Hepatocyte (in vitro differentiated cells): ENCODE data around the gene ITPR1. TPM values are rescaled to one million over a fixed set of nuclear protein-coding genes. Genes with fewer than 3 reads are reported as not detected.

Experiments used
- DNase-seq: peaks from one replicate; pipeline ENCODE4 v3.0.0-alpha.2; 2016; ENCODE audit warnings: low spot score
- H2AFZ ChIP-seq: fragments of 200-600 bp; sonication (generic); 2 replicates; pipeline ENCODE4 v1.6.0; 2016; ENCODE audit warnings: antibody characterized with exemption, mild to moderate bottlenecking
- H3K27ac ChIP-seq: fragments of 200-600 bp; sonication (generic); 2 replicates; pipeline ENCODE4 v1.5.1; 2016; ENCODE audit warnings: mild to moderate bottlenecking
- H3K27me3 ChIP-seq: fragments of 200-600 bp; sonication (generic); 2 replicates; pipeline ENCODE4 v1.6.1; 2016
- H3K36me3 ChIP-seq: fragments of 200-600 bp; sonication (generic); replicated peaks from 2 replicates; pipeline ENCODE4 v1.5.1; 2016; ENCODE audit warnings: low read depth; ENCODE audit not compliant: insufficient read depth
- H3K4me1 ChIP-seq: fragments of 200-600 bp; sonication (generic); 2 replicates; pipeline ENCODE4 v1.5.1; 2016; ENCODE audit warnings: mild to moderate bottlenecking, moderate library complexity; ENCODE audit not compliant: insufficient read depth
- H3K4me2 ChIP-seq: fragments of 200-600 bp; sonication (generic); 2 replicates; pipeline ENCODE4 v1.6.0; 2016
- H3K4me3 ChIP-seq: fragments of 200-600 bp; sonication (generic); 2 replicates; pipeline ENCODE4 v1.5.1; 2016; ENCODE audit warnings: mild to moderate bottlenecking
- H3K79me2 ChIP-seq: fragments of 200-600 bp; sonication (generic); 2 replicates; pipeline ENCODE4 v1.6.0; 2017; ENCODE audit warnings: mild to moderate bottlenecking
- H3K9me2 ChIP-seq: fragments of 200-600 bp; sonication (generic); replicated peaks from 2 replicates; pipeline ENCODE4 v1.6.0; 2017; ENCODE audit warnings: mild to moderate bottlenecking; ENCODE audit not compliant: insufficient read depth
- H3K9me3 ChIP-seq: fragments of 200-600 bp; sonication (generic); 2 replicates; pipeline ENCODE4 v1.5.1; 2016; ENCODE audit warnings: low read depth, mild to moderate bottlenecking
- H4K20me1 ChIP-seq: fragments of 200-600 bp; sonication (generic); 2 replicates; pipeline ENCODE4 v1.6.0; 2016; ENCODE audit warnings: mild to moderate bottlenecking; ENCODE audit not compliant: insufficient read depth, poor library complexity, severe bottlenecking
- CTCF ChIP-seq: fragments of 200-600 bp; sonication (generic); IDR thresholded peaks from 2 replicates; pipeline ENCODE4 v1.5.1; 2016; ENCODE audit warnings: antibody characterized with exemption, mild to moderate bottlenecking; ENCODE audit not compliant: poor library complexity
- EZH2 ChIP-seq: fragments of 200-600 bp; sonication (generic); IDR thresholded peaks from 2 replicates; pipeline ENCODE4 v1.6.1; 2016; ENCODE audit warnings: antibody characterized with exemption, mild to moderate bottlenecking, borderline replicate concordance
- EZH2phosphoT487 ChIP-seq: fragments of 200-600 bp; sonication (generic); IDR thresholded peaks from one replicate; pipeline ENCODE4 v1.6.1; 2018; ENCODE audit warnings: antibody characterized with exemption, mild to moderate bottlenecking, low read depth, moderate library complexity; ENCODE audit not compliant: unreplicated experiment, severe bottlenecking
- WGBS: methylation state at CpG from one replicate; pipeline ENCODE4 v1.1.6; 2016; ENCODE audit warnings: low lambda C conversion rate; ENCODE audit errors: missing lambda C conversion rate; 5-methylcytosine and 5-hydroxymethylcytosine counted together
- polyA plus RNA-seq: library from polyadenylated mRNA; unstranded; fragments of >200 nt; fragmentation: Nextera tagmentation; extraction: Ambion mirVana; gene quantifications from 2 replicates; pipeline ENCODE4 v1.2.1, GENCODE V29; 2016
- total RNA-seq: library from RNA; depleted of rRNA; stranded (reverse); fragments of >200 nt; gene quantifications from 2 replicates; pipeline ENCODE4 v1.2.3, GENCODE V29; 2014

The ITPR1 gene
- total and polyA plus RNA-seq, 2 experiments from 2014 or later, result 46.8 to 90.8 TPM

GRCh38 chr3:4672725-4673275 is 179.7 kb downstream of the ITPR1 start:
- H3K9me3 ChIP-seq, result no peaks in the 10 kb centered on the region
- H3K4me2 ChIP-seq, result no peak overlapping the region
- no peaks in the 10 kb centered on the region for H3K9me2 ChIP-seq
- no peaks in the 10 kb centered on the region for H4K20me1 ChIP-seq
- no peaks in the 10 kb centered on the region for H3K27me3 ChIP-seq
- no peak overlapping the region for H3K27ac ChIP-seq
- TF ChIP-seq EZH2phosphoT487 (no peak), CTCF (no peak), EZH2 (no peak)
- H3K79me2 ChIP-seq, result no peaks in the 10 kb centered on the region
- H3K4me1 ChIP-seq, result no peaks in the 10 kb centered on the region
- H2AFZ ChIP-seq, result no peak overlapping the region
- 87% methylated on average over 11 of the region's 11 CpGs for WGBS
- no peak overlapping the region for H3K4me3 ChIP-seq
- DNase-seq, result no peak
- no peaks in the 10 kb centered on the region for H3K36me3 ChIP-seq

GRCh38 chr3:4674216-4674615 is 181.1 kb downstream of the ITPR1 start:
- H3K79me2 ChIP-seq, result no peaks in the 10 kb centered on the region
- TF ChIP-seq EZH2 (no peak), CTCF (no peak), EZH2phosphoT487 (no peak)
- H3K4me3 ChIP-seq, result no peak overlapping the region
- no peaks in the 10 kb centered on the region for H3K4me1 ChIP-seq
- H4K20me1 ChIP-seq, result no peaks in the 10 kb centered on the region
- H3K27me3 ChIP-seq, result no peaks in the 10 kb centered on the region
- H3K9me2 ChIP-seq, result no peaks in the 10 kb centered on the region
- no peak for DNase-seq
- H3K36me3 ChIP-seq, result no peaks in the 10 kb centered on the region
- H3K9me3 ChIP-seq, result no peaks in the 10 kb centered on the region
- WGBS, result 76% methylated on average over 2 of the region's 2 CpGs
- H3K27ac ChIP-seq, result no peak overlapping the region
- H2AFZ ChIP-seq, result no peak overlapping the region
- no peak overlapping the region for H3K4me2 ChIP-seq

- Histone ChIP-seq H3K4me3 (no peak overlapping the region), H3K4me2 (no peak overlapping the region), H4K20me1 (no peaks in the 10 kb centered on the region), H3K79me2 (no peaks in the 10 kb centered on the region), H3K27me3 (no peaks in the 10 kb centered on the region), H3K36me3 (no peaks in the 10 kb centered on the region), H3K4me1 (peaks cover 1% of the 10 kb centered on the region), H3K9me2 (no peaks in the 10 kb centered on the region), H3K27ac (no peak overlapping the region), H2AFZ (no peak overlapping the region), H3K9me3 (no peaks in the 10 kb centered on the region)
- no peak for DNase-seq
- TF ChIP-seq CTCF (no peak), EZH2 (no peak), EZH2phosphoT487 (no peak)
- 60% methylated on average over 1 of the region's 1 CpG for WGBS
Observed at GRCh38 chr3:4675704-4676103, 182.6 kb downstream of the ITPR1 start.

GRCh38 chr3:4678320-4678719 is 185.2 kb downstream of the ITPR1 start:
- no peak overlapping the region for H3K4me2 ChIP-seq
- 91% methylated on average over 10 of the region's 10 CpGs for WGBS
- no peaks in the 10 kb centered on the region for H4K20me1 ChIP-seq
- H2AFZ ChIP-seq, result no peak overlapping the region
- no peaks in the 10 kb centered on the region for H3K9me3 ChIP-seq
- DNase-seq, result no peak
- H3K9me2 ChIP-seq, result no peaks in the 10 kb centered on the region
- no peak overlapping the region for H3K27ac ChIP-seq
- no peak overlapping the region for H3K4me3 ChIP-seq
- no peak for TF ChIP-seq CTCF
- no peak for TF ChIP-seq EZH2phosphoT487
- TF ChIP-seq EZH2, result no peak
- no peaks in the 10 kb centered on the region for H3K27me3 ChIP-seq
- H3K4me1 ChIP-seq, result peaks cover 7% of the 10 kb centered on the region
- no peaks in the 10 kb centered on the region for H3K79me2 ChIP-seq
- H3K36me3 ChIP-seq, result no peaks in the 10 kb centered on the region
